Smooth muscle cell (in vitro differentiated cells): ENCODE data around the gene ZBTB34. TPM values are rescaled to one million over a fixed set of nuclear protein-coding genes. Genes with fewer than 3 reads are reported as not detected.

Source experiments
- DNase-seq: peaks from one replicate; lab custom pipeline; 2025; ENCODE audit not compliant: unreplicated experiment; lab: John Stamatoyannopoulos, UW
- H2AFZ ChIP-seq: fragments of 200-600 bp; sonication (generic); 2 replicates; pipeline ENCODE4 v1.6.0; 2016; ENCODE audit warnings: antibody characterized with exemption, low read depth, mild to moderate bottlenecking
- H3F3A ChIP-seq: fragments of 200-600 bp; sonication (generic); 2 replicates; pipeline ENCODE4 v1.6.0; 2017; ENCODE audit warnings: antibody characterized with exemption, low read depth
- H3K27ac ChIP-seq: fragments of 200-600 bp; sonication (generic); 2 replicates; pipeline ENCODE4 v1.5.1; 2016; ENCODE audit warnings: low read depth, mild to moderate bottlenecking
- H3K27me3 ChIP-seq: fragments of 200-600 bp; sonication (generic); 2 replicates; pipeline ENCODE4 v1.6.1; 2016; ENCODE audit warnings: low read depth, mild to moderate bottlenecking
- H3K36me3 ChIP-seq: fragments of 200-600 bp; sonication (generic); 2 replicates; pipeline ENCODE4 v1.5.1; 2016; ENCODE audit warnings: low read depth
- H3K4me1 ChIP-seq: fragments of 200-600 bp; sonication (generic); 2 replicates; pipeline ENCODE4 v1.5.1; 2016; ENCODE audit warnings: low read depth
- H3K4me2 ChIP-seq: fragments of 200-600 bp; sonication (generic); 2 replicates; pipeline ENCODE4 v1.6.0; 2016; ENCODE audit warnings: mild to moderate bottlenecking
- H3K4me3 ChIP-seq: fragments of 200-600 bp; sonication (generic); 2 replicates; pipeline ENCODE4 v1.5.1; 2016; ENCODE audit warnings: mild to moderate bottlenecking
- H3K79me2 ChIP-seq: fragments of 200-600 bp; sonication (generic); 2 replicates; pipeline ENCODE4 v1.6.0; 2016; ENCODE audit warnings: low read depth, mild to moderate bottlenecking
- H3K9ac ChIP-seq: fragments of 200-600 bp; sonication (generic); 2 replicates; pipeline ENCODE4 v1.6.0; 2016; ENCODE audit warnings: low read depth
- H3K9me3 ChIP-seq: fragments of 200-600 bp; sonication (generic); replicated peaks from 2 replicates; pipeline ENCODE4 v1.5.1; 2016; ENCODE audit warnings: low read depth
- H4K20me1 ChIP-seq: fragments of 200-600 bp; sonication (generic); 2 replicates; pipeline ENCODE4 v1.6.0; 2016; ENCODE audit warnings: low read depth
- CTCF ChIP-seq: fragments of 200-600 bp; sonication (generic); IDR thresholded peaks from 2 replicates; pipeline ENCODE4 v1.5.1; 2017; ENCODE audit warnings: borderline replicate concordance, mild to moderate bottlenecking, antibody characterized with exemption; ENCODE audit not compliant: insufficient read depth, poor library complexity, severe bottlenecking
- WGBS: methylation state at CpG from one replicate; pipeline ENCODE4 v1.1.7; 2016; ENCODE audit warnings: low lambda C conversion rate; 5-methylcytosine and 5-hydroxymethylcytosine counted together
- polyA plus RNA-seq: library from polyadenylated mRNA; unstranded; fragments of >200 nt; fragmentation: Nextera tagmentation; extraction: Ambion mirVana; gene quantifications from 2 replicates; pipeline ENCODE4 v1.2.1, GENCODE V29; 2016
- total RNA-seq: library from RNA; depleted of rRNA; stranded (reverse); fragments of >200 nt; gene quantifications from 2 replicates; pipeline ENCODE4 v1.2.3, GENCODE V29; 2014

The ZBTB34 gene
- total and polyA plus RNA-seq, 2 experiments from 2014 or later = 6.3 to 17.8 TPM

- Histone ChIP-seq H3K27me3 (no peaks in the 10 kb centered on the region), H3K9me3 (no peaks in the 10 kb centered on the region), H3K79me2 (no peaks in the 10 kb centered on the region), H3K4me3 (no peak overlapping the region), H3K9ac (no peak overlapping the region), H3K36me3 (no peaks in the 10 kb centered on the region), H3K27ac (no peak overlapping the region), H3F3A (no peaks in the 10 kb centered on the region), H2AFZ (no peak overlapping the region), H3K4me2 (no peak overlapping the region), H3K4me1 (no peaks in the 10 kb centered on the region), H4K20me1 (no peaks in the 10 kb centered on the region)
- no peak for TF ChIP-seq CTCF
- WGBS = 75% methylated on average over 4 of the region's 4 CpGs
- no peak for DNase-seq
Measured at GRCh38 chr9:126894052-126894603, 33.7 kb downstream of the ZBTB34 start.

GRCh38 chr9:126902210-126902609 is 41.8 kb downstream of the ZBTB34 start:
- DNase-seq = no peak
- Histone ChIP-seq H2AFZ (no peak overlapping the region), H3K4me1 (no peaks in the 10 kb centered on the region), H3K4me3 (no peak overlapping the region), H3K9ac (no peak overlapping the region), H3F3A (no peaks in the 10 kb centered on the region), H3K79me2 (no peaks in the 10 kb centered on the region), H3K27me3 (no peaks in the 10 kb centered on the region), H3K9me3 (no peaks in the 10 kb centered on the region), H3K4me2 (no peak overlapping the region), H3K36me3 (no peaks in the 10 kb centered on the region), H3K27ac (no peak overlapping the region), H4K20me1 (no peaks in the 10 kb centered on the region)
- 87% methylated on average over 3 of the region's 3 CpGs for WGBS
- TF ChIP-seq CTCF = no peak

GRCh38 chr9:126904586-126904985 is 44.1 kb downstream of the ZBTB34 start:
- no peak overlapping the region for H2AFZ ChIP-seq
- H3K79me2 ChIP-seq = no peaks in the 10 kb centered on the region
- WGBS = 78% methylated on average over 3 of the region's 3 CpGs
- no peaks in the 10 kb centered on the region for H4K20me1 ChIP-seq
- H3K4me1 ChIP-seq = no peaks in the 10 kb centered on the region
- no peaks in the 10 kb centered on the region for H3K36me3 ChIP-seq
- H3K4me3 ChIP-seq = no peak overlapping the region
- DNase-seq = no peak
- H3K9me3 ChIP-seq = no peaks in the 10 kb centered on the region
- H3F3A ChIP-seq = no peaks in the 10 kb centered on the region
- no peak overlapping the region for H3K9ac ChIP-seq
- no peaks in the 10 kb centered on the region for H3K27me3 ChIP-seq
- no peak overlapping the region for H3K27ac ChIP-seq
- H3K4me2 ChIP-seq = no peak overlapping the region
- no peak for TF ChIP-seq CTCF

GRCh38 chr9:126906091-126906490 is 45.7 kb downstream of the ZBTB34 start:
- H3K9me3 ChIP-seq = no peaks in the 10 kb centered on the region
- DNase-seq = no peak
- no peak overlapping the region for H3K4me3 ChIP-seq
- H3K9ac ChIP-seq = no peak overlapping the region
- H2AFZ ChIP-seq = no peak overlapping the region
- H3K36me3 ChIP-seq = no peaks in the 10 kb centered on the region
- H3F3A ChIP-seq = no peaks in the 10 kb centered on the region
- H3K4me1 ChIP-seq = no peaks in the 10 kb centered on the region
- no peak overlapping the region for H3K27ac ChIP-seq
- no peaks in the 10 kb centered on the region for H3K79me2 ChIP-seq
- no peaks in the 10 kb centered on the region for H4K20me1 ChIP-seq
- TF ChIP-seq CTCF = no peak
- 93% methylated on average over 6 of the region's 6 CpGs for WGBS
- no peaks in the 10 kb centered on the region for H3K27me3 ChIP-seq
- no peak overlapping the region for H3K4me2 ChIP-seq
